Measurements from ENCODE around the gene BEST4. TPM values are rescaled to one million over a fixed set of nuclear protein-coding genes. Genes with fewer than 3 reads are reported as not detected.
A peak's percentile ranks its signal among the peaks of the same experiment; 100 is the strongest.
"Not testable (repeated sequence)": the region's sequence is repeated elsewhere in the genome, so short reads cannot be mapped to it uniquely, and the experiment has no call there.

The BEST4 gene
- total RNA-seq, 1 experiment from 2014 or later, result not detected

DNA sequence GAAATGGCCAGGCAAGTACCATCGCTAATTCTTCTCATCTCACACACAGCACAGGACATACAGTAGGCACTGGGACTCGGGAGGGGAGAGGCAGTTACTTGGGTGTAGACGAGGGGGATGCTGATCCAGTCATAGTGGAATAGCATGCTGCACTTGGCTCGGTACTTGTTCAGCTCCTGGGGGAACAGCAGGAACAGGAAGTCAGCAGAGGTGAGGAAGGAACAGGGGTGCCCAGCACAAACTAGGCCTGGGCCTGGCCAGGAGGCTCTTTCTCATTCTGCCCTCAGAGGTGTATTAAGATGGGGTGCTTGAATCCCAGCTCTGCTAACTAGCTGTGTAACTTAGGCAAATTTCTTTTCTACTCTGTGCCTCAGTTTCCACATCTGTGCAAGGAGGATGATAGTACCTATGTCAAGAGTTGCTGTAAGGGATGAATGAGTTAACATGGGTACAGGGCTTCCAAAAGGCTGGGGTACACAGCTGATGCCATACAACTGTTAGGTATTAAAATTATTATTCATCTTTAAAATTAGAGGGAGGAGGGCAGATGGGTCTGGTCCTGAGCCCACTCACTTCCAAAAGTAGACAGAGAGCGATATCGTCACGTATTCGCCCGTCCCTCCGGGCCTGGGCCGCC is 2.4 kb downstream of the BEST4 start:
- Histone ChIP-seq H3K4me1 (replicated peaks) (peaks cover 11% of the 10 kb centered on the region), H3K36me3 (peaks cover 21% of the 10 kb centered on the region), H3K9me3 (replicated peaks) (no peaks in the 10 kb centered on the region), H3K4me3 (no peak overlapping the region), H3K27ac (no peak overlapping the region), H3K27me3 (replicated peaks) (0 out of 2 replicates have a peak, but pooled peaks cover 2% of the 10 kb centered on the region)
- DNase-seq (ENCODE audit: low read depth in 1 of 2, low spot score in 2 of 2), result no peak

DNA sequence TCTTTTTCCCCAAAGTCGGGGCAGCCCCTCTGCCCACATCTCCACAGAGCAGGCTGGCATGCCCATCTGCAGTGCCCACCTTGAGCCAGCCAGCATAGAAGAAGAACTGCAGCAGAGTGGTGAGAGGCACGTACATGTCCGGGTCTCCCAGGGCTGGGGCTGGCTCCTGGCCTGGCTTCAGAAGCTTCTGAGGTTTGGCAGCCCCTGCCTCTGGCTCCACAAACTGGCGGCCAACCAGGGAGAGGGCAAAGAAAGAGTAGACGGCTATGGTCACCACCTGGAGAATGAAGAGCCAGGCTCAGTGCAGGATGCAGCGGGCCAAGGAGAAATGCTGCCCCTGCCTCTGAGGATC is 3.0 kb downstream of the BEST4 start:
- Histone ChIP-seq H3K27ac (no peak overlapping the region), H3K9me3 (replicated peaks) (no peaks in the 10 kb centered on the region), H3K36me3 (peaks cover 28% of the 10 kb centered on the region), H3K27me3 (replicated peaks) (0 out of 2 replicates have a peak, but pooled peaks cover 2% of the 10 kb centered on the region), H3K4me3 (no peak overlapping the region), H3K4me1 (replicated peaks) (peaks cover 11% of the 10 kb centered on the region)
- no peak for DNase-seq (ENCODE audit: low read depth in 1 of 2, low spot score in 2 of 2)

DNA sequence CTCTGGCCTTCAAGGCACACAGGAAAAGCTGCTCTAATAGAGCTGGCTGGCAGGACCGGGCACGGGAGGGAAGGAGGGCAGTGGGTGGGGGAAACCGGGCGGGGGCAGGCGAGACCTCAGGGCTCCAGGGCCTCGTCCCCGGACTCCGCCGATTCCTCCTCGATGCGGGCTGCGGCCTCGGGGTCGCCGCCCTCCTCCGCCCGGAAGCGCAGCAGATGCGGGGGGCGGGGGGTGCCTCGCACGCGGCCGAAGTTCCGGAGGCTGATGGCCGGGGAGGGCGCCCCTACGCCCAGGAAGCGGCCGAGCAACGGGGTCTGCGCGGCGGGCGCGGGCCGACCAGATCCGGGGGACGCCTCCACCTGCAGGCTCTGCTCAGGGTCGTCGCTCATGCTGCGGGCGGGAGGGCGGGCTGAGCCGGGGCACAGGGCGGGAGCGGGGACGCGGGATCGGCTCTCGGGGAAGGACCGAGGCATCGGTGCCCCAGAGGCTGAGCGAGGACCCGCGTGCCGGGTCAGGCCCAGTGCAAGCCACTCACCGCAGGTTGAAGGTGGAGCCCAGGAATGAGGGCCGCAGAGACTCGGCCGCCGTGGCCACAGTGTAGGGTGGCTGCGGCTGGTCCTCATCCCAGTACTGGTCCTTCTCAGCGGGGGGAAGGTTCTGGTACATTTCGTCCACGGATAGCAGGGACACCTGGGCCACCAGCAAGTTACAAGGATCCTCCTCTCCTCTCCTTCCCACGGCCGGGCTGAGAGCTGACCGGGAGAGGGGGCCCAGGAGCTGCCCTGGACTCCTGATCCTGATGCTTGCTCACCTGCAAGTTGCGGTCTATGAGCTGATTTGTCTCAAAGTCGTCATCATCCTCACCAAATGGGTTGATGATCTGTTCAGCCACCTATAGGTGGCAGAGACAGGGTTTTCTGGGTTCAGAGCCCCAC is 3.6 kb downstream of the BEST4 start:
- Histone ChIP-seq H3K9me3 (replicated peaks) (no peaks in the 10 kb centered on the region), H3K27ac (no peak overlapping the region), H3K36me3 (peaks cover 34% of the 10 kb centered on the region), H3K4me3 (peak overlapping the region; percentile 20), H3K27me3 (replicated peaks) (0 out of 2 replicates have a peak, but pooled peaks cover 2% of the 10 kb centered on the region), H3K4me1 (replicated peaks) (peaks cover 11% of the 10 kb centered on the region)
- DNase-seq (ENCODE audit: low read depth in 1 of 2, low spot score in 2 of 2), result no peak

DNA sequence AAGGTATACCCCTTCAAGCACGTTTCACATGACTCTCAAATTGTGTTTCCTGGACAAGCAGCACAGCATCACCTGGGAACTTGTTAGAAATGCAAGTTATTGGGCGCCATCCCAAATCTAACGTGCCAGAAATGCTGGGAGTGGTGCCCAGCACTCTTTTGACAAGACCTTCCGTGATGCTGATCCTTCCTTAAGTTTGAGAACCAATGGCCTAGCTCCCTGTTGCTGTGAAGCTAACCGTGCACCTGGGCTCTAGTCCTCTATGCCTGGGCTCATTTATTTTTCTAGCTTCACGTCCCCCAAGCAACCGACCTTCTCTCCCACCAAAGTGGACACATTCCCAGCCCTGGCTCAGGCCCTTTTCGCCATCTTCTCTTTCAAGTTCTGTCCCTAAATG is 4.3 kb downstream of the BEST4 start:
- Histone ChIP-seq H3K4me3 (no peak overlapping the region), H3K27me3 (replicated peaks) (0 out of 2 replicates have a peak, but pooled peaks cover 2% of the 10 kb centered on the region), H3K27ac (no peak overlapping the region), H3K36me3 (peaks cover 41% of the 10 kb centered on the region), H3K9me3 (replicated peaks) (no peaks in the 10 kb centered on the region), H3K4me1 (replicated peaks) (peaks cover 11% of the 10 kb centered on the region)
- no peak for DNase-seq (ENCODE audit: low read depth in 1 of 2, low spot score in 2 of 2)

DNA sequence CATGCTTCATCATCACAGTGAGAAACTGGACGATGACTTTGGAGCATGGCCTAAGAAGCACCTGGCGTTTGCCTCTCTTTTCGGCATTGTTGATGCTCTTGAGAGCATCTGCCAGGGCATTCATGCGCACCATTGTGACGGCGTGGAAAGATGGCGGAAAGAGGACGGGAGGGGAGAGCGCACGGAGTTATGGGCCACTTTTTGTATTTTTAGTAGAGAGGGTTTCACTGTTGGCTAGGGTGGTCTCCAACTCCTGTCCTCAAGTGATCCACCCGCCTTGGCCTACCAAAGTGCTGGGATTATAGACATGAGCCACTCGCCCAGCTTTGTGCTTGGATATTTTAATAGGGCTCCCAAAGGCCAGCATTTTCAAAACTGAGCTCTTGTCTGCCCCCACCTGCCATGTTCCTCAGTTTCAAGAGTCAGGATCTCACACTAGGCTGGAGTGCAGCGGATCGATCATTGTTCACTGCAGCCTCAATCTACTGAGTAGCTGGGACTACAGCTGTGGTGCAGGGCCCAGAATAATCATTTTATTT is 7.3 kb downstream of the BEST4 start:
- H3K9me3 ChIP-seq (replicated peaks), result no peaks in the 10 kb centered on the region
- DNase-seq (ENCODE audit: low read depth in 1 of 2, low spot score in 2 of 2), result no peak
- peaks cover 19% of the 10 kb centered on the region for H3K4me1 ChIP-seq (replicated peaks)
- no peak overlapping the region for H3K27ac ChIP-seq
- H3K36me3 ChIP-seq, result peaks cover 71% of the 10 kb centered on the region
- 0 out of 2 replicates have a peak, but pooled peaks cover 2% of the 10 kb centered on the region for H3K27me3 ChIP-seq (replicated peaks)
- H3K4me3 ChIP-seq, result no peak overlapping the region

DNA sequence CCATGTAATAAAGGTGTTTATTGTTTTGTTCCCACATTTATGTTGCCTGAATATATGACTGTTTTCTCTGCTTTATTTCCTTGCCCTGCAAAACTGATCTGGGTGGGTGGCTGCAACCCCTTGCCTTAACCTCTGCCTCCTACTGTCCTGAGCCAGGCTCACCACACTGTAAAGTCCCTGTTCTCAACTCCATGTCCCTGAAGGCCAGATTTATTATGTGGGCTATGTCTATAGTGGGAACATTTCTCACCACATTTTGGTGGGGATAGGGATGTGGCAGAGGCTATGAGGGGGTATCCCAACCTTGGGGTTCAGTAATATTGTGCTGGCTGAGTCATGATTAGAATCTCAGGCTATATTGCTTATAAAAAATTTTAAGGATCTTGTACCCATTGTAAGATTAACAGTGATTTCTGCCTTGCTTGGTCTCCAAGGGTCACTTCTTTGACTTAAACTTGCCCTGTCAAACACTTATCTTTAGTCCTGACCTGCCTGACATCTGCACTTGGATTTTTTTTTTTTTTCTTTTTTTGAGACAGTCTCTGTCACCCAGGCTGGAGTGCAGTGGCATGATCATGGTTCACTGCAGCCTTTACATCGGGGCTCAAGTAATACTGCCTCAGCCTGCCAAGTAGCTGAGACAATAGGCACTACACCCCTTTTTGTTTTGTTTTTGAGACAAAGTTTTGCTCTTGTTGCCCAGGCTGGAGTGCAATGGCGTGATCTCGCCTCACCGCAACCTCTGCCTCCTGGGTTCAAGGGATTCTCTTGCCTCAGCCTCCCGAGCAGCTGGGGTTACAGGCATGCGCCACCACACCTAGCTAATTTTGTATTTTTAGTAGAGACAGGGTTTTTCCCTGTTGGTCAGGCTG is 9.0 kb downstream of the BEST4 start:
- no peaks in the 10 kb centered on the region for H3K9me3 ChIP-seq (replicated peaks)
- peaks cover 77% of the 10 kb centered on the region for H3K36me3 ChIP-seq
- no peak overlapping the region for H3K27ac ChIP-seq
- H3K4me1 ChIP-seq (replicated peaks), result peaks cover 24% of the 10 kb centered on the region
- no peak for DNase-seq (ENCODE audit: low read depth in 1 of 2, low spot score in 2 of 2)
- H3K4me3 ChIP-seq, result no peak overlapping the region
- 0 out of 2 replicates have a peak, but pooled peaks cover 2% of the 10 kb centered on the region for H3K27me3 ChIP-seq (replicated peaks)

DNA sequence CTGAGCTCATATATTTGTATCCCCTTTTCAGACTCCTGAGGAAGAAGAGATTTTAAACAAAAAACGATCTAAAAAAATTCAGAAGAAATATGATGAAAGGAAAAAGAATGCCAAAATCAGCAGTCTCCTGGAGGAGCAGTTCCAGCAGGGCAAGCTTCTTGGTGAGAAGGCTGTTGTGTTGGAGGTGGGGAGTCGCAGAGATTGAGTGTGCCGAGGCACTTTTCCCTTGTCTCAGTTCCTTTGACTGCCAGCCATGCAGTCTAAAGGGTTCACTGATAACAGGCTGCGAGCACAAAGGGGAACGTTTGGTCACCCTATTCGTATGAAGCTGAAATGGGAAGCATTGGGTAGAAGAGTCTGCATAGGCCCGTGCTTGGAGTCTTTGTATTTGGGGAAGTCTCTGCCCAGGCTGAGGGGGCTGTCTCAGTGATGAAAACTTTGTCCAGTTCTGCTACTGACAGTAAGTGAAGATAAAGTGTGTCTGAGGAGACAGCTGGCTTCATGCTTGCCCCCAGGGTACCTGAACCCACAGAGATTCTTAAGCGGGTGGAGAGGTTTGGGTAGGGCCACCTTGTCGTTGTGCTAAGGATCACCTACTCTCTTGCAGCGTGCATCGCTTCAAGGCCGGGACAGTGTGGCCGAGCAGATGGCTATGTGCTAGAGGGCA is 9.9 kb downstream of the BEST4 start:
- Histone ChIP-seq H3K4me3 (no peak overlapping the region), H3K27me3 (replicated peaks) (no peaks in the 10 kb centered on the region), H3K27ac (no peak overlapping the region), H3K9me3 (replicated peaks) (no peaks in the 10 kb centered on the region), H3K36me3 (peaks cover 73% of the 10 kb centered on the region), H3K4me1 (replicated peaks) (peaks cover 20% of the 10 kb centered on the region)
- no peak for DNase-seq (ENCODE audit: low read depth in 1 of 2, low spot score in 2 of 2)

DNA sequence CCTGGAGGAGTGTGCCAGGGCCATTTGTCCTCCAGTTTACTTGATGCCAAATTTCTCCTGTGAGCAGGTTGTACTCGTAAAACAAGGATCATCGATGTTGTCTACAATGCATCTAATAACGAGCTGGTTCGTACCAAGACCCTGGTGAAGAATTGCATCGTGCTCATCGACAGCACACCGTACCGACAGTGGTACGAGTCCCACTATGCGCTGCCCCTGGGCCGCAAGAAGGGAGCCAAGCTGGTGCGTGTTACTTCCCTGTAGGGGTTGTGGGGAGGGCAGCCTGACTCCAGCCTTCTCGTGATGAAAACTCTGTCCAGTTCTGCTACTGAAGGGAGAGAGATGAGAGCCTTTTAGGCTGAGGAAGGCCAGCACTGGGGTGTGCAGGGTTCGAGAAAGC is 10.4 kb downstream of the BEST4 start:
- H3K27ac ChIP-seq, result no peak overlapping the region
- DNase-seq (ENCODE audit: low read depth in 1 of 2, low spot score in 2 of 2), result no peak
- no peaks in the 10 kb centered on the region for H3K27me3 ChIP-seq (replicated peaks)
- H3K9me3 ChIP-seq (replicated peaks), result no peaks in the 10 kb centered on the region
- H3K36me3 ChIP-seq, result peaks cover 72% of the 10 kb centered on the region
- H3K4me3 ChIP-seq, result peak overlapping the region; percentile 67
- peaks cover 20% of the 10 kb centered on the region for H3K4me1 ChIP-seq (replicated peaks)

DNA sequence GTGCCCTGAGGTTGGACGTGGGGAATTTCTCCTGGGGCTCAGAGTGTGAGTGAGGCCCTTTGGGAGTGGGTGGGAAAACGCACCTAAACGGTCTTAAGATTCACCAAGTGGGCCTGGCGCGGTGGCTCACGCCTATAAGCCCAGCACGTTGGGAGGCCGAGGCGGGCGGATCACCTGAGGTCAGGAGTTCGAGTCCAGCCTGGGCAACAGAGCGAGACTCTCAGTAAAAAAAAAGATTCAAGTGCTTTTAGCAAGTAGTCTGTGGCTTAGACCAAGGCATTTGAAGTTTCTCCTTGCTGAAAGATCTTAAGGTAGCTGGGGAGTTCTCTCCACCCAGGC is 11.3 kb downstream of the BEST4 start:
- H3K27ac ChIP-seq, result no peak overlapping the region
- H3K4me3 ChIP-seq, result peak overlapping the region; percentile 67
- DNase-seq (ENCODE audit: low read depth in 1 of 2, low spot score in 2 of 2), result no peak
- H3K9me3 ChIP-seq (replicated peaks), result no peaks in the 10 kb centered on the region
- H3K4me1 ChIP-seq (replicated peaks), result peaks cover 20% of the 10 kb centered on the region
- no peaks in the 10 kb centered on the region for H3K27me3 ChIP-seq (replicated peaks)
- H3K36me3 ChIP-seq, result peaks cover 66% of the 10 kb centered on the region

DNA sequence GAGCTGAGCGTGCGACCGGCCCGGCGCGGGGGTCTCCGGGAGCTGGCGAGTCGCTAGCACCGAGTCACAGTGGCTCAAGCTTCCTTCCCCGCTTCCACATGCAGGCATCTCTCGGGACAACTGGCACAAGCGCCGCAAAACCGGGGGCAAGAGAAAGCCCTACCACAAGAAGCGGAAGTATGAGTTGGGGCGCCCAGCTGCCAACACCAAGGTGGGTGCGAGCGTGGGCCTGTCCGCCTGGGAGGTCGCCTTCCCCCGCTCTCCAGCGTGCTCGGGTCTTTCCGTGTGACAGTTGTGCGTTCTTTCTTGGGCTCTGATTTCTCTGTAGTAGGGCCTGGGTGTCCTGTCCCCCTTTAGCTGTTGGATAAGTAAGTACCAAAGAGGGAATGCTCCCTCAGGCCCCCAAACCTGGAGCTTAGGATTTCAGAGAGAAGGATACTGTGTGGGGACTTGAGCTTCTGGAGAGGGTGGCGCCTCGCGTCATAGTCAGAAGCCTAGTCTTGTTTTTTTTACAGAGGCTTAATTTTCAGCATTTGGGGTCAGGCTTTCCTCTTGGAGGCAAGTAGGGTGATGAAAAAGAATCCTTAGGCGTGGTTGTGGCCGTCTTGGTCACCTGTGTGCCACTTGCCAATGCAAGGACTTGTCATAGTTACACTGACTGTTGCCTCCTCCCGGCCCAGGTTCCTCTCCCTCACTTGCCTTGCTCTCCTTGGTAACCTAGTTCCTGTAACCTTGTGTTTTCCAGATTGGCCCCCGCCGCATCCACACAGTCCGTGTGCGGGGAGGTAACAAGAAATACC is 11.8 kb downstream of the BEST4 start:
- Histone ChIP-seq H3K27me3 (replicated peaks) (no peaks in the 10 kb centered on the region), H3K36me3 (peaks cover 60% of the 10 kb centered on the region), H3K4me3 (peak overlapping the region; percentile 67), H3K9me3 (replicated peaks) (no peaks in the 10 kb centered on the region), H3K4me1 (replicated peaks) (peaks cover 20% of the 10 kb centered on the region), H3K27ac (peak overlapping the region; percentile 82)
- DNase-seq (ENCODE audit: low read depth in 1 of 2, low spot score in 2 of 2), result no peak

DNA sequence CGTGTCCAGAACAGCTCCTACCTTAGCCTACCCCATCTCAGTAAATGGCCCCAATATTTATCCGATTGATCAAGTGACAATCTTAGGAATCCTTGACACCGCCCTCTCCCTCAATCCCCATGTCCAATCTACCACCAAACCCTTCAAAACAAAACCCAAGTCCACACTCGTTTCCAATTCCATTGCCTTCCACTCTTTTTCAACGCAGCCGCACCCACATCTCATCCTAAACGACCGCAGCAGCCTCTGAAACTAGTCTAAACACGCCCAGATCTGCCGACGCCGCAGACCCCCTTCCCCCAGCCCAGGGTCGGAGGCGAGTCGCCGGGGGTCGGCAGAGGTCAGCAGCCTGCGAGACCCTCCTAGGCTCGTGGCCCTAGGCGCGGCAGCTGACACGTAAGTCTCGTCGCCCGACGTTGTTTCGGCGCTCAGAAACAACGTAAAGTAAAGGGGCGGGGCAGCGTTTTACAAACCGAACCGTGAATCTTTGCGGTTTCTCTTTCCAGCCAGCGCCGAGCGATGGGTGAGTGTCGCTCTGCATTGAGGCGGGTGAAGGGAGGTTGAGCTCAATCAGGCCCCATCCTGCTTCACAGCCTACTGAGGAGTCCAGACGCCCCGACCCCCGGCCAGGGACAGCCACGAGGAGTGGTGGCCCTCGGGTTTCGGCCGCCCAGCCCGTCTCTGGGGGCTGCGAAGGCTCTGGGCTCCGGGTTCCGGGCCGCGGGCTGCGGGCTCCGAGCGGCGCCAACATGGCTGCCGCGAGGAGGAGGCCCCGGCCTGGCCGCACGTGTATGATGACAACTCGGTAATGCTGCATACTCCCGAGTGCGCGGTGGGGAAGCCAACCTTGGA is 12.7 kb downstream of the BEST4 start, which contains the start of gene RPS8:
Gene RPS8, plus strand, starts transcription at position 463 of the 852 bp plus-strand sequence. Its CDS starts 57 bp downstream, at position 520.
- H3K36me3 ChIP-seq, result peaks cover 52% of the 10 kb centered on the region
- no peaks in the 10 kb centered on the region for H3K9me3 ChIP-seq (replicated peaks)
- H3K4me3 ChIP-seq, result peak within 1 kb of the TSS; percentile 67
- peaks cover 20% of the 10 kb centered on the region for H3K4me1 ChIP-seq (replicated peaks)
- H3K27ac ChIP-seq, result peak within 1 kb of the TSS; percentile 82
- DNase-seq (ENCODE audit: low read depth in 1 of 2, low spot score in 2 of 2), result peak; percentile 93
- no peaks in the 10 kb centered on the region for H3K27me3 ChIP-seq (replicated peaks)

DNA sequence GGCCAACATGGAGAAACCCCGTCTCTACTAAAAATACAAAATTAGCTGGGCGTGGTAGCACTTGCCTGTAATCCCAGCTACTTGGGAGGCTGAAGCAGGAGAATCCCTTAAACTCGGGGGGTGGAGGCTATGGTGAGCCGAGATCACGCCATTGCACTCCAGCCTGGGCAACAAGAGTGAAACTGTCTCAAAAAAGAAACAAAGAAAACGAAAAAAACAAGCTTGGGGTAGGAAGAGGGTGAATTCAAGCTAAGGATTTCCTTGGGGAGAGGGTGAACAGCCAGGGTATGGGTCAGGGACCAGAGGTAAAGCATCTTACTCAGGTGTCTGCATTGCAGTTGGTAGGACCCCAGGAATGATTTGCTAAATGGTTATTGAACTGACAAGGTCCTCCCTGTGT is 21.5 kb downstream of the BEST4 start:
- H3K36me3 ChIP-seq, result peaks cover 70% of the 10 kb centered on the region

More for the DNA sequence above, 21.5 kb downstream of the BEST4 start:
- not testable (repeated sequence) for H3K4me1 ChIP-seq (replicated peaks); H3K27ac ChIP-seq; DNase-seq (ENCODE audit: low read depth in 1 of 2, low spot score in 2 of 2); H3K4me3 ChIP-seq; H3K27me3 ChIP-seq (replicated peaks); H3K9me3 ChIP-seq (replicated peaks)
